Keratinocyte (primary cell): ENCODE results near the gene GSTM5.

Experiments
- EZH2 ChIP-seq: IDR thresholded peaks from one replicate; pipeline ENCODE4 v1.6.1; 2012; ENCODE audit warnings: inconsistent platforms, mild to moderate bottlenecking, low read length, moderate library complexity
- TF ChIP-seq, protein P1 (sequence below), 3 experiments: IDR thresholded peaks in 1 of 3; conservative IDR thresholded peaks in 1 of 3; optimal IDR thresholded peaks in 1 of 3; 2 replicates in 2 of 3; 3 replicates in 1 of 3; pipeline versions ENCODE3 to v1.5.1; 2011; ENCODE audit warnings: low read length in 3 of 3, mild to moderate bottlenecking in 3 of 3, moderate library complexity in 2 of 3, control low read depth in 1 of 3, inconsistent platforms in 1 of 3; ENCODE audit not compliant: insufficient read depth in 2 of 3; ENCODE audit errors: extremely low read depth in 1 of 3

DNA sequence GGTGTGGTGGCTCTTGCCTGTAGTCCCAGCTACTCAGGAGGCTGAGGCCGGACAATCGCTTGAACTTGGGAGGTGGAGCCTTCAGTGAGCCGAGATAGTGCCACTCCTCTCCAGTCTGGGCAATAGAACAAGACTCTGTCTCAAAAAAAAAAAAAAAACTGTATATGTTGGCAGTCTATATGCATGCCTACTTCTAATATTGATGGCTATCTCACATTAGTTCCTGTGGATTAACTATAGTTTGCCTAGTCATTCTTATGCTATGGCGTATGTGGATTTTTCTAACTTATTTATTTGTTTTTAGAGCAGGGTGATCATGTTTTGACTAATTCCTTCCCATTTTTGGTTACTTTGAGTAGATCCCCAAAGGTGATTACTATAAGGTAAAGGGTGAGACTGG, 15.0 kb upstream of the GSTM5 start:
- TF ChIP-seq, protein P1, sequence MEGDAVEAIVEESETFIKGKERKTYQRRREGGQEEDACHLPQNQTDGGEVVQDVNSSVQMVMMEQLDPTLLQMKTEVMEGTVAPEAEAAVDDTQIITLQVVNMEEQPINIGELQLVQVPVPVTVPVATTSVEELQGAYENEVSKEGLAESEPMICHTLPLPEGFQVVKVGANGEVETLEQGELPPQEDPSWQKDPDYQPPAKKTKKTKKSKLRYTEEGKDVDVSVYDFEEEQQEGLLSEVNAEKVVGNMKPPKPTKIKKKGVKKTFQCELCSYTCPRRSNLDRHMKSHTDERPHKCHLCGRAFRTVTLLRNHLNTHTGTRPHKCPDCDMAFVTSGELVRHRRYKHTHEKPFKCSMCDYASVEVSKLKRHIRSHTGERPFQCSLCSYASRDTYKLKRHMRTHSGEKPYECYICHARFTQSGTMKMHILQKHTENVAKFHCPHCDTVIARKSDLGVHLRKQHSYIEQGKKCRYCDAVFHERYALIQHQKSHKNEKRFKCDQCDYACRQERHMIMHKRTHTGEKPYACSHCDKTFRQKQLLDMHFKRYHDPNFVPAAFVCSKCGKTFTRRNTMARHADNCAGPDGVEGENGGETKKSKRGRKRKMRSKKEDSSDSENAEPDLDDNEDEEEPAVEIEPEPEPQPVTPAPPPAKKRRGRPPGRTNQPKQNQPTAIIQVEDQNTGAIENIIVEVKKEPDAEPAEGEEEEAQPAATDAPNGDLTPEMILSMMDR (optimal IDR thresholded peaks at IDR 0.05 in 1 of 3, IDR thresholded peaks at IDR 0.05 in 1 of 3, conservative IDR thresholded peaks at IDR 0.05 in 1 of 3; ENCODE audit: extremely low read depth in 1 of 3, insufficient read depth in 2 of 3, low read length in 3 of 3) = no peak
- TF ChIP-seq EZH2 = no peak
